Trophoblast cell (in vitro differentiated cells and primary cell): ENCODE results near the gene SLC66A1.
A peak's percentile ranks its signal among the peaks of the same experiment; 100 is the strongest.
"Not testable (repeated sequence)": the region's sequence is repeated elsewhere in the genome, so short reads cannot be mapped to it uniquely, and the experiment has no call there.

Source experiments
- DNase-seq, 2 donors: peaks; one replicate each; pipeline ENCODE4 v3.0.0-alpha.2; 2016
- H2AFZ ChIP-seq: 2 replicates; pipeline ENCODE4 v1.6.1; 2013; ENCODE audit warnings: low read length, moderate library complexity, mild to moderate bottlenecking; ENCODE audit not compliant: insufficient read depth, poor library complexity
- H2AK5ac ChIP-seq: 2 replicates; pipeline ENCODE4 v1.6.1; 2013; ENCODE audit warnings: mild to moderate bottlenecking, low read length
- H2BK120ac ChIP-seq: 2 replicates; pipeline ENCODE4 v1.6.1; 2013; ENCODE audit warnings: low read length, mild to moderate bottlenecking, moderate library complexity; ENCODE audit not compliant: insufficient read depth, poor library complexity
- H2BK12ac ChIP-seq: 2 replicates; pipeline ENCODE4 v1.6.1; 2013; ENCODE audit warnings: mild to moderate bottlenecking, low read length, moderate library complexity
- H2BK5ac ChIP-seq: 2 replicates; pipeline ENCODE4 v1.6.1; 2013; ENCODE audit warnings: low read length, low read depth, moderate library complexity, mild to moderate bottlenecking; ENCODE audit not compliant: poor library complexity
- H3K14ac ChIP-seq: 2 replicates; pipeline ENCODE4 v1.6.1; 2013; ENCODE audit warnings: mild to moderate bottlenecking, low read length
- H3K18ac ChIP-seq: 2 replicates; pipeline ENCODE4 v1.6.1; 2013; ENCODE audit warnings: mild to moderate bottlenecking, low read length
- H3K23ac ChIP-seq: 2 replicates; pipeline ENCODE4 v1.6.1; 2013; ENCODE audit warnings: low read length
- H3K27ac ChIP-seq: 2 replicates; pipeline ENCODE4 v1.5.1; 2013; ENCODE audit warnings: low read depth, mild to moderate bottlenecking, inconsistent platforms, low read length, moderate library complexity
- H3K27me3 ChIP-seq: 2 replicates; pipeline ENCODE4 v1.6.1; 2013; ENCODE audit warnings: inconsistent platforms, mild to moderate bottlenecking, low read length, moderate library complexity; ENCODE audit not compliant: insufficient read depth
- H3K36me3 ChIP-seq, 2 experiments: 1 replicate in 1 of 2; 2 replicates in 1 of 2; pipeline ENCODE4 v1.6.1; 2013; ENCODE audit warnings: low read length in 2 of 2, mild to moderate bottlenecking in 2 of 2, moderate library complexity in 1 of 2; ENCODE audit not compliant: insufficient read depth in 2 of 2, control insufficient read depth in 1 of 2
- H3K4ac ChIP-seq: 2 replicates; pipeline ENCODE4 v1.6.1; 2013; ENCODE audit warnings: low read depth, mild to moderate bottlenecking, low read length, moderate library complexity
- H3K4me1 ChIP-seq, 2 experiments: 1 replicate in 1 of 2; 2 replicates in 1 of 2; pipeline ENCODE4 v1.6.1; 2013; ENCODE audit warnings: low read length in 2 of 2, mild to moderate bottlenecking in 2 of 2, moderate library complexity in 1 of 2; ENCODE audit not compliant: insufficient read depth in 2 of 2, control insufficient read depth in 1 of 2
- H3K4me2 ChIP-seq: 2 replicates; pipeline ENCODE4 v1.6.1; 2013; ENCODE audit warnings: inconsistent platforms, mild to moderate bottlenecking, low read length, moderate library complexity
- H3K4me3 ChIP-seq: 2 replicates; pipeline ENCODE4 v1.5.1; 2013; ENCODE audit warnings: mild to moderate bottlenecking, low read depth, low read length, inconsistent platforms
- H3K79me1 ChIP-seq: one replicate; pipeline ENCODE4 v1.6.1; 2013; ENCODE audit warnings: low read length
- H3K79me2 ChIP-seq: 2 replicates; pipeline ENCODE4 v1.6.1; 2013; ENCODE audit warnings: low read length, mild to moderate bottlenecking; ENCODE audit not compliant: control insufficient read depth, insufficient read depth, poor library complexity
- H3K9ac ChIP-seq: 2 replicates; pipeline ENCODE4 v1.6.1; 2013; ENCODE audit warnings: mild to moderate bottlenecking, low read length
- H3K9me3 ChIP-seq: 2 replicates; pipeline ENCODE4 v1.6.1; 2013; ENCODE audit warnings: low read depth, mild to moderate bottlenecking, control low read depth, inconsistent platforms, low read length; ENCODE audit not compliant: insufficient read depth
- H4K12ac ChIP-seq: 2 replicates; pipeline ENCODE4 v1.6.1; 2013; ENCODE audit warnings: low read depth, mild to moderate bottlenecking, low read length, moderate library complexity
- H4K8ac ChIP-seq: 2 replicates; pipeline ENCODE4 v1.6.1; 2013; ENCODE audit warnings: low read depth, mild to moderate bottlenecking, low read length, moderate library complexity
- H4K91ac ChIP-seq: one replicate; pipeline ENCODE4 v1.6.1; 2013; ENCODE audit warnings: low read depth, mild to moderate bottlenecking, low read length, moderate library complexity
- WGBS: extraction: QIAGEN DNeasy Blood & Tissue Kit; methylation state at CpG from one replicate; pipeline ENCODE4 v1.1.7; 2013; ENCODE audit warnings: missing lambda C conversion rate; ENCODE audit not compliant: insufficient read length, insufficient coverage; ENCODE audit errors: extremely low coverage; 5-methylcytosine and 5-hydroxymethylcytosine counted together

SLC66A1 gene

GRCh38 chr1:19294638-19295037 is 17.5 kb upstream of the SLC66A1 start:
- no peak overlapping the region for H3K4me2 ChIP-seq
- WGBS = no CpG with 5 or more reads among the region's 2 CpGs
- no peak overlapping the region for H3K18ac ChIP-seq
- H2BK12ac ChIP-seq = no peak overlapping the region
- no peak overlapping the region for H2AFZ ChIP-seq
- H3K79me2 ChIP-seq = no peaks in the 10 kb centered on the region
- H4K12ac ChIP-seq = no peak overlapping the region
- DNase-seq = no peak
- no peak overlapping the region for H3K14ac ChIP-seq
- H3K36me3 ChIP-seq = peaks cover 0 to 2% of the 10 kb centered on the region in 2 experiments
- peaks cover 11% of the 10 kb centered on the region for H3K9me3 ChIP-seq
- no peak overlapping the region for H3K4me3 ChIP-seq
- no peak overlapping the region for H3K4ac ChIP-seq
- no peak overlapping the region for H3K9ac ChIP-seq
- no peaks in the 10 kb centered on the region for H3K27me3 ChIP-seq
- H4K8ac ChIP-seq = no peak overlapping the region
- H2AK5ac ChIP-seq = no peak overlapping the region
- H3K79me1 ChIP-seq = no peaks in the 10 kb centered on the region
- H4K91ac ChIP-seq = no peak overlapping the region
- H3K23ac ChIP-seq = no peak overlapping the region
- no peak overlapping the region for H2BK120ac ChIP-seq
- H2BK5ac ChIP-seq = no peak overlapping the region
- no peak overlapping the region for H3K27ac ChIP-seq
- no peaks in the 10 kb centered on the region for H3K4me1 ChIP-seq

DNA sequence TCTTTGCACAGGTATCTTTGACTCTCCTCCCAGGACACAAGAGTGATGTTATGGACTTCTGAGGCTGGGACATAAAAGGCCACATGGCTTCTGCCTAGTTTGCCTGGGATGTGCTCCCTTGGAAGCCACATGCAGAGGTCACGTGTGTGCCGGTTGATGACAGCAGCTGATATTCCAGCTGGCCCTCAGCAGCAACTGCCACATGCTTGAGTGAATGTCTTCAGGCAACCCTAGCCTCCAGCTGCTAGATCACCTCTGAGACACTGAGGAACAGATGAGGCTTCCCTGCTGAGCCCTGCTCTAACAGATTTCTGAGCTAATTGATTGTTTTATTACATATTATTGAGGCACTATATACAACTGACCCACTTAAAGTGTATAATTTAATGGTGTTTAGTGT is 11.9 kb upstream of the SLC66A1 start:
- Histone ChIP-seq H3K9me3 (peaks cover 8% of the 10 kb centered on the region), H4K8ac (no peak overlapping the region), H2AK5ac (no peak overlapping the region), H3K27me3 (no peaks in the 10 kb centered on the region), H3K4me2 (no peak overlapping the region), H3K14ac (no peak overlapping the region), H3K79me1 (no peaks in the 10 kb centered on the region), H3K27ac (no peak overlapping the region), H2AFZ (no peak overlapping the region), H3K18ac (no peak overlapping the region), H3K4me1 (no peaks in the 10 kb centered on the region), H3K36me3 (peaks cover 14 to 27% of the 10 kb centered on the region in 2 experiments), H4K91ac (no peak overlapping the region), H3K9ac (no peak overlapping the region), H2BK12ac (no peak overlapping the region), H3K79me2 (no peaks in the 10 kb centered on the region), H3K4ac (no peak overlapping the region), H4K12ac (no peak overlapping the region), H2BK5ac (no peak overlapping the region), H3K4me3 (peak overlapping the region; percentile 44), H3K23ac (no peak overlapping the region), H2BK120ac (no peak overlapping the region)
- DNase-seq = no peak
- no CpG with 5 or more reads among the region's 2 CpGs for WGBS

GRCh38 chr1:19304081-19304480 is 8.0 kb upstream of the SLC66A1 start:
- H3K23ac ChIP-seq, H3K9me3 ChIP-seq, H3K4me3 ChIP-seq, H3K4me1 ChIP-seq, H3K79me2 ChIP-seq, H3K4ac ChIP-seq, H3K18ac ChIP-seq, H3K27ac ChIP-seq, H3K9ac ChIP-seq, H4K91ac ChIP-seq, H4K12ac ChIP-seq, H3K79me1 ChIP-seq, H4K8ac ChIP-seq, DNase-seq, H2BK12ac ChIP-seq, H2BK120ac ChIP-seq, H2BK5ac ChIP-seq, H3K27me3 ChIP-seq, H2AK5ac ChIP-seq, H3K4me2 ChIP-seq, H2AFZ ChIP-seq, H3K14ac ChIP-seq: not testable (repeated sequence)
- peaks cover 40 to 59% of the 10 kb centered on the region in 2 experiments for H3K36me3 ChIP-seq
- no CpG with 5 or more reads among the region's 10 CpGs for WGBS

DNA sequence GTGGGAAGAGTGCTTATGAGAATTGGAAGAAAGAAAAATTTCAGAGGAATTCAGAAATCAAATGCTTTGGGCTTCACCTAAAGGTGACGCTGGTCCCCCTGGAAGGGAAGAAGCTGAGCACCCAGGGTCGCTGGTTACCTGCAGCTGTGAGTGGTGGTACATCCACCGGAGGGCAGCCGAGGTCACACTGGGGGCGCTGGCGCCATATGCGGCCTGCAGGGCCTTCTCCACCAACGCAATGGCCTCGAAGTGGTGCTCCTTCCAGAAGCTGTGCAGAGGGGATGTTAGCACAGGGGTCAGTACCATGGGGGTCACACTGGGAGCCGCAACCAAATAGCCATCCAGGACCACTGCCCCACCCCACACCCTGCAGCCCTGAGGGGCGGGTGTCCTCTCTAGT is 6.2 kb upstream of the SLC66A1 start:
- Histone ChIP-seq H2BK12ac (no peak overlapping the region), H3K36me3 (peaks cover 40 to 56% of the 10 kb centered on the region in 2 experiments), H3K27me3 (no peaks in the 10 kb centered on the region), H3K4me3 (no peak overlapping the region), H3K14ac (no peak overlapping the region), H2AK5ac (no peak overlapping the region), H3K4me2 (no peak overlapping the region), H2AFZ (no peak overlapping the region), H3K23ac (no peak overlapping the region), H2BK5ac (no peak overlapping the region), H3K4ac (no peak overlapping the region), H3K9me3 (peaks cover 3% of the 10 kb centered on the region), H4K12ac (no peak overlapping the region), H2BK120ac (no peak overlapping the region), H3K79me1 (no peaks in the 10 kb centered on the region), H4K91ac (no peak overlapping the region), H4K8ac (no peak overlapping the region), H3K4me1 (peaks cover 4% of the 10 kb centered on the region in 2 experiments), H3K79me2 (no peaks in the 10 kb centered on the region), H3K27ac (no peak overlapping the region), H3K18ac (no peak overlapping the region), H3K9ac (no peak overlapping the region)
- DNase-seq = no peak
- no CpG with 5 or more reads among the region's 11 CpGs for WGBS
